CD4-positive, alpha-beta T cell (primary cell): ENCODE measurements around the gene PPIL1. TPM values are rescaled to one million over a fixed set of nuclear protein-coding genes. Genes with fewer than 3 reads are reported as not detected.

Experiments
- ATAC-seq: fragments of 200-7000 bp; cut with Tn5 transposase; one replicate; pipeline ENCODE4 v1.10.0; 2022; ENCODE audit warnings: mild to moderate bottlenecking; ENCODE audit not compliant: poor library complexity
- CTCF ChIA-PET: fragments of 350-600 bp; sonication (Branson Sonifier 250); formaldehyde crosslinking; loops from one replicate; lab custom pipeline; 2021; ENCODE audit warnings: antibody characterized with exemption, inconsistent platforms; lab: Charles Lee
- POLR2A ChIA-PET: fragments of 350-600 bp; sonication (Branson Sonifier 250); formaldehyde crosslinking; loops from one replicate; lab custom pipeline; 2021; ENCODE audit warnings: antibody characterized with exemption, inconsistent platforms; lab: Charles Lee
- DNase-seq, 14 experiments: peaks; one replicate each; pipeline ENCODE4 v3.0.0-alpha.2; 2013 to 2020; ENCODE audit warnings: mixed read lengths in 2 of 14
- H3K27ac ChIP-seq, 2 donors: one replicate each; pipeline versions ENCODE4 v1.5.1 to v1.7.0; 2013; ENCODE audit warnings: low read length in 2 of 2, low read depth in 1 of 2, mild to moderate bottlenecking in 1 of 2
- H3K27me3 ChIP-seq, 2 experiments: 1 replicate in 1 of 2; 2 replicates in 1 of 2; pipeline versions ENCODE4 v1.6.1 to v1.7.0; 2013; ENCODE audit warnings: low read length in 2 of 2, control low read depth in 1 of 2, mild to moderate bottlenecking in 1 of 2, moderate library complexity in 1 of 2; ENCODE audit not compliant: insufficient read depth in 2 of 2, control insufficient read depth in 1 of 2
- H3K36me3 ChIP-seq: one replicate; pipeline ENCODE4 v1.6.1; 2013; ENCODE audit warnings: low read length, control low read depth; ENCODE audit not compliant: insufficient read depth
- H3K4me1 ChIP-seq: one replicate; pipeline ENCODE4 v1.6.1; 2013; ENCODE audit warnings: low read length, control low read depth; ENCODE audit not compliant: insufficient read depth
- H3K4me3 ChIP-seq: one replicate; pipeline ENCODE4 v1.5.1; 2013; ENCODE audit warnings: mild to moderate bottlenecking, low read length, moderate library complexity
- H3K9me3 ChIP-seq, 2 experiments: 1 replicate in 1 of 2; 2 replicates in 1 of 2; pipeline versions ENCODE4 v1.6.1 to v1.7.0; 2013; ENCODE audit warnings: low read length in 2 of 2, mild to moderate bottlenecking in 2 of 2, control low read depth in 1 of 2, moderate library complexity in 1 of 2; ENCODE audit not compliant: control insufficient read depth in 1 of 2, insufficient read depth in 1 of 2
- H3K27ac Mint-ChIP-seq: one replicate; pipeline ENCODE4 v1.8.0; 2020; ENCODE audit warnings: mixed read lengths
- H3K27me3 Mint-ChIP-seq: one replicate; pipeline ENCODE4 v1.8.0; 2021; ENCODE audit warnings: mixed read lengths
- H3K36me3 Mint-ChIP-seq: one replicate; pipeline ENCODE4 v1.8.0; 2021; ENCODE audit warnings: low read depth, mixed read lengths
- H3K4me1 Mint-ChIP-seq: one replicate; pipeline ENCODE4 v1.8.0; 2021; ENCODE audit warnings: low read depth, mixed read lengths
- H3K4me3 Mint-ChIP-seq: one replicate; pipeline ENCODE4 v1.8.0; 2020; ENCODE audit warnings: mild to moderate bottlenecking, mixed read lengths
- H3K9me3 Mint-ChIP-seq: one replicate; pipeline ENCODE4 v1.8.0; 2020; ENCODE audit warnings: mixed read lengths
- intact Hi-C, 2 experiments: fragments of 100-400 bp; cut with DNase I in 1 of 2; cut with micrococcal nuclease in 1 of 2; formaldehyde crosslinking; loops; one replicate each; pipeline versions ENCODE4 v1.15.1 to v1.9.0; 2023 to 2025; cut with DNase I, micrococcal nuclease
- total RNA-seq, 174 experiments: library from RNA in 2 of 174; stranded (reverse) in 2 of 174; gene quantifications; one replicate each; pipeline ENCODE4 v1.2.3 and lab custom pipeline; 2021 to 2026
- TF ChIP-seq, protein P1 (sequence below): fragments of 200-600 bp; IDR thresholded peaks from one replicate; pipeline ENCODE4 v1.8.0; 2022; ENCODE audit warnings: antibody characterized with exemption, mild to moderate bottlenecking

Gene PPIL1
- total RNA-seq, 2 experiments from 2014 or later: 1.8 to 2.2 TPM

DNA sequence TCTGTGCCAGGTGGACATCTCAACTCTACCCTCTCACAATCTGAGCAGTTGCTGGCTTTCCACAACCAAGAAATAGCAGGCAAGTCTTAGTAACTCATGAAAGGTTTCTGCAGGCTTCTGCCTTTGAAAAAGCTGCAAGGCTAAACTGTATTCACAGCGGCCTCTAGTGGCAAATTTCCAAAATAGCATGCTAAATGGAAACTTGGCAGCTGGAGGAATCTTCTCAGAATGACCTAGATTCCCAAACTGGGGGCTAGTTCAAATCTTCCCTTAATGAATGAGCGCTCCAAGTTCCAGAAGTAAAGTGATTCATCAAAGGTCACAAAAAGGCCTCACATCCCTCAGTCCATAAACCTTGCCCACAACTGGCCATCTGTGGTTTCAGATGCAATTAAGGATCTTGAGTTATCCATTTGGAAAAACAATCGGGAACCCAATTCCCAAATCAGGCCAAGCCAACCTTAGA lies 23.4 kb downstream of the PPIL1 start:
- TF ChIP-seq, protein P1, sequence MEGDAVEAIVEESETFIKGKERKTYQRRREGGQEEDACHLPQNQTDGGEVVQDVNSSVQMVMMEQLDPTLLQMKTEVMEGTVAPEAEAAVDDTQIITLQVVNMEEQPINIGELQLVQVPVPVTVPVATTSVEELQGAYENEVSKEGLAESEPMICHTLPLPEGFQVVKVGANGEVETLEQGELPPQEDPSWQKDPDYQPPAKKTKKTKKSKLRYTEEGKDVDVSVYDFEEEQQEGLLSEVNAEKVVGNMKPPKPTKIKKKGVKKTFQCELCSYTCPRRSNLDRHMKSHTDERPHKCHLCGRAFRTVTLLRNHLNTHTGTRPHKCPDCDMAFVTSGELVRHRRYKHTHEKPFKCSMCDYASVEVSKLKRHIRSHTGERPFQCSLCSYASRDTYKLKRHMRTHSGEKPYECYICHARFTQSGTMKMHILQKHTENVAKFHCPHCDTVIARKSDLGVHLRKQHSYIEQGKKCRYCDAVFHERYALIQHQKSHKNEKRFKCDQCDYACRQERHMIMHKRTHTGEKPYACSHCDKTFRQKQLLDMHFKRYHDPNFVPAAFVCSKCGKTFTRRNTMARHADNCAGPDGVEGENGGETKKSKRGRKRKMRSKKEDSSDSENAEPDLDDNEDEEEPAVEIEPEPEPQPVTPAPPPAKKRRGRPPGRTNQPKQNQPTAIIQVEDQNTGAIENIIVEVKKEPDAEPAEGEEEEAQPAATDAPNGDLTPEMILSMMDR: peak; percentile 67
- DNase-seq (peak in 7 of 14 experiments; percentile 19 to 69 (median 33)), ATAC-seq (peak; percentile 58)
- no peak overlapping the region for H3K4me3 Mint-ChIP-seq
- ChIA-PET POLR2A (no interaction called here), CTCF (interaction anchor here (0.5 to 2.3 kb wide), 13 partner anchors 9 to 271 kb away, joined by 3 to 9 read pairs (median 3); partner anchors contain the start of gene PPIL1)
- H3K4me3 ChIP-seq: no peak overlapping the region
- peaks cover 5% of the 10 kb centered on the region for H3K9me3 Mint-ChIP-seq
- H3K4me1 ChIP-seq: peaks cover 5% of the 10 kb centered on the region
- intact Hi-C loops: loop anchor here (1.0 to 5.0 kb wide), 4 partner anchors 84 to 239 kb away; no protein-coding TSS in a partner anchor
- H3K9me3 ChIP-seq: peaks cover 12 to 13% of the 10 kb centered on the region in 2 experiments
- H3K36me3 ChIP-seq: peaks cover 35% of the 10 kb centered on the region
- H3K27me3 ChIP-seq: no peaks in the 10 kb centered on the region
- no peak overlapping the region for H3K27ac ChIP-seq
- H3K36me3 Mint-ChIP-seq: peaks cover 43% of the 10 kb centered on the region
- H3K27me3 Mint-ChIP-seq: no peaks in the 10 kb centered on the region
- no peak overlapping the region for H3K27ac Mint-ChIP-seq
- H3K4me1 Mint-ChIP-seq: no peaks in the 10 kb centered on the region

DNA sequence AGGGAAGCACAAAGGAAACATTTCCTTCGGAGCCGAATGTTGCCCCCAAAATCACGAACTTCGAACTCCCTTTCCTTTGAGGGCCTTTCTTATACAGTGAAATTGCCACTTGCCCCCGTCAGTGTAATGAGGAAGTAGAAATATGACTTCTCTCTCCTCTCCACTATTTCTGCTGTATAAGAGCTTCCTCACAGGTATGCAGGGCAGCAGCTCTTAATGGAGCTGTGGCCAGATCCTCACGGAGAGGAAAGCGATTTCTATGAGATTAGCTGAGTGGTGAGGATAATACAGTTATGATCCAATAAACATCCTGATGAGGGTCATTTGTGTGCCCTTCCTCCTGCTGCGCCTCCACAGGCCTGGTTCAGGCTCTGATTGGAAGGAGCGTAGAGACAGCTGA lies 24.6 kb downstream of the PPIL1 start:
- intact Hi-C loops: loop anchor here in 1 of 2 experiments (2.0 to 5.0 kb wide), 2 partner anchors 83 to 238 kb away; no protein-coding TSS in a partner anchor
- peaks cover 23% of the 10 kb centered on the region for H3K36me3 ChIP-seq
- Mint-ChIP-seq H3K4me1 (no peaks in the 10 kb centered on the region), H3K4me3 (no peak overlapping the region), H3K9me3 (peaks cover 5% of the 10 kb centered on the region), H3K27ac (no peak overlapping the region), H3K27me3 (no peaks in the 10 kb centered on the region), H3K36me3 (peaks cover 31% of the 10 kb centered on the region)
- no peak overlapping the region for H3K27ac ChIP-seq
- CTCF ChIA-PET: interaction anchor here (2.3 kb wide), 1 partner anchor 84 kb away, joined by 7 read pairs; no protein-coding TSS in a partner anchor
- DNase-seq (no peak), ATAC-seq (no peak)
- no peak overlapping the region for H3K4me3 ChIP-seq
- no peaks in the 10 kb centered on the region for H3K27me3 ChIP-seq
- peaks cover 5% of the 10 kb centered on the region for H3K4me1 ChIP-seq
- POLR2A ChIA-PET: no interaction called here
- TF ChIP-seq, protein P1: no peak
- peaks cover 12 to 13% of the 10 kb centered on the region in 2 experiments for H3K9me3 ChIP-seq

GRCh38 chr6:36848658-36849441 lies 25.8 kb downstream of the PPIL1 start:
- Histone ChIP-seq H3K36me3 (peaks cover 14% of the 10 kb centered on the region), H3K27me3 (no peaks in the 10 kb centered on the region), H3K4me3 (no peak overlapping the region), H3K27ac (no peak overlapping the region), H3K4me1 (peaks cover 5% of the 10 kb centered on the region), H3K9me3 (peaks cover 12 to 13% of the 10 kb centered on the region in 2 experiments)
- peaks cover 19% of the 10 kb centered on the region for H3K36me3 Mint-ChIP-seq
- intact Hi-C loops: no loop called here
- CTCF ChIA-PET: no interaction called here
- H3K9me3 Mint-ChIP-seq: peaks cover 5% of the 10 kb centered on the region
- ATAC-seq: no peak
- no peak for DNase-seq
- no peaks in the 10 kb centered on the region for H3K27me3 Mint-ChIP-seq
- H3K4me1 Mint-ChIP-seq: no peaks in the 10 kb centered on the region
- POLR2A ChIA-PET: interaction anchor here (0.6 to 1.2 kb wide), 2 partner anchors 26 to 266 kb away, joined by 3 read pairs; partner anchors contain the start of gene PPIL1
- H3K27ac Mint-ChIP-seq: no peak overlapping the region
- H3K4me3 Mint-ChIP-seq: no peak overlapping the region
- TF ChIP-seq, protein P1: no peak
